Gastrocnemius medialis (tissue), 4 donors: Measurements from ENCODE around the gene WIZ. TPM values are rescaled to one million over a fixed set of nuclear protein-coding genes. Genes with fewer than 3 reads are reported as not detected.

Source experiments
- ATAC-seq, 2 donors: fragments of 150-250 bp; one replicate each; pipeline ENCODE4 v1.9.1; 2016
- DNase-seq, 2 donors: peaks; one replicate each; pipeline ENCODE4 v3.0.0-alpha.2; 2019
- H3K27ac ChIP-seq, 4 donors: fragments of 200-600 bp; sonication (generic); 1 replicate in 1 of 4; 2 replicates in 3 of 4; pipeline ENCODE4 v1.5.1; 2016 to 2018; ENCODE audit warnings: mild to moderate bottlenecking in 2 of 4, moderate library complexity in 1 of 4
- H3K27me3 ChIP-seq, 3 donors: fragments of 200-600 bp; sonication (generic) in 2 of 3; 1 replicate in 1 of 3; 2 replicates in 2 of 3; pipeline versions ENCODE4 v1.5.1 to v1.6.0; 2016 to 2019; ENCODE audit warnings: mild to moderate bottlenecking in 1 of 3, moderate library complexity in 1 of 3
- H3K36me3 ChIP-seq, 2 donors: fragments of 200-600 bp; sonication (generic) in 1 of 2; one replicate each; pipeline ENCODE4 v1.5.1; 2017 to 2018
- H3K4me1 ChIP-seq, 2 donors: fragments of 200-600 bp; sonication (generic) in 1 of 2; one replicate each; pipeline ENCODE4 v1.5.1; 2016 to 2017; ENCODE audit warnings: mild to moderate bottlenecking in 2 of 2
- H3K4me3 ChIP-seq, 4 donors: fragments of 200-600 bp; sonication (generic) in 3 of 4; 1 replicate in 1 of 4; 2 replicates in 3 of 4; pipeline ENCODE4 v1.5.1; 2016 to 2019; ENCODE audit warnings: mild to moderate bottlenecking in 2 of 4
- H3K9me3 ChIP-seq, 3 donors: fragments of 200-600 bp; sonication (generic) in 2 of 3; 1 replicate in 1 of 3; 2 replicates in 2 of 3; pipeline ENCODE4 v1.5.1; 2016 to 2019
- POLR2A ChIP-seq, 2 donors: fragments of 450-650 bp; IDR thresholded peaks; one replicate each; pipeline ENCODE4 v1.6.1; 2017; ENCODE audit warnings: antibody characterized with exemption in 2 of 2, mild to moderate bottlenecking in 2 of 2, moderate library complexity in 2 of 2
- in situ Hi-C, 4 donors: fragments of 200-750 bp; cut with MboI; loops; one replicate each; pipeline versions ENCODE4 v1.15.0 to v1.8.0; 2017; ENCODE audit warnings: low sequenced_read_pairs in 4 of 4
- intact Hi-C: fragments of 100-400 bp; cut with DNase I; formaldehyde crosslinking; loops from one replicate; pipeline ENCODE4 v1.15.1; 2023; ENCODE audit warnings: low total_unique reads
- total RNA-seq, 4 donors: library from RNA; depleted of rRNA; stranded (reverse); fragments of >200 nt; gene quantifications; one replicate each; pipeline versions ENCODE4 v1.1.0 to v1.2.3, GENCODE V29; 2016
- TF ChIP-seq, protein P1 (sequence below), 5 experiments: fragments of 450-650 bp in 3 of 5; fragments of 200-600 bp in 2 of 5; sonication (generic) in 2 of 5; IDR thresholded peaks in 4 of 5; conservative IDR thresholded peaks in 1 of 5; 1 replicate in 4 of 5; 2 replicates in 1 of 5; pipeline ENCODE4 v1.5.1; 2016 to 2019; ENCODE audit warnings: antibody characterized with exemption in 5 of 5, mild to moderate bottlenecking in 3 of 5, moderate library complexity in 3 of 5

Gene WIZ
- total RNA-seq, 4 donors from 2014 or later, result 28.0 to 40.6 (median 32.5) TPM

DNA sequence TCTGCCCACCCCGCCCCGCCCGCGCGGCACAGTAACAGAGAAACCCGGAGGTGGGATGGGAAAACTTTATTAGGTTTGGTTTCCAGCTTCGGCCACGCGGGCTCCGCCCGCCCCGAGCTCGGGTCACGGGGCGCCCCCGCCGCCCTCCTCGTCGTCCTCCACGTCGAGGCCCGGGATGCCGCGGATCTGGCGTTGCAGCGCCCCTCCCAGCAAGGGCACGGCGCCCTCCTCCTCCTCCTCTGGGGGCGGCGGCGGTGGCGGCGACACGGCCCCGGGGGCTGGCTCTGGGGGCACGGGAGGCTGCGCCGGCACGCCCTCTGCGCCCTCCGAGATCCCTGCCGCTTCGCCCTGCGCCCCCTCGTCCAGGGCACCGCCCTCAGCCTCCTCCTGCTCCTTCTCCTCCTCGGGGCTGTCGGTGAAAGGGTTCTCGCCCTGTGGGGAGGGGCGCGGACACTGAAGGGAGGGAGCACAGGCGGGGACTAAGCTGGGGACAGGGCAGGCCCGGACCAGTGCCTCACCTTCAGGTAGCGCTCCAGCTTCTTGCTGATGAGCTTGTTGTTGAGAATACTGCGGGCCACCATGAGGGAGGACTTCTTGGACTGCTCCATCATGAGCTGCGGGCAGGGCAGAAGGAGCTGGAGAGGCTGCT is 69.6 kb downstream of the WIZ start:
- H3K9me3 ChIP-seq, result no peaks in the 10 kb centered on the region
- TF ChIP-seq, protein P1, sequence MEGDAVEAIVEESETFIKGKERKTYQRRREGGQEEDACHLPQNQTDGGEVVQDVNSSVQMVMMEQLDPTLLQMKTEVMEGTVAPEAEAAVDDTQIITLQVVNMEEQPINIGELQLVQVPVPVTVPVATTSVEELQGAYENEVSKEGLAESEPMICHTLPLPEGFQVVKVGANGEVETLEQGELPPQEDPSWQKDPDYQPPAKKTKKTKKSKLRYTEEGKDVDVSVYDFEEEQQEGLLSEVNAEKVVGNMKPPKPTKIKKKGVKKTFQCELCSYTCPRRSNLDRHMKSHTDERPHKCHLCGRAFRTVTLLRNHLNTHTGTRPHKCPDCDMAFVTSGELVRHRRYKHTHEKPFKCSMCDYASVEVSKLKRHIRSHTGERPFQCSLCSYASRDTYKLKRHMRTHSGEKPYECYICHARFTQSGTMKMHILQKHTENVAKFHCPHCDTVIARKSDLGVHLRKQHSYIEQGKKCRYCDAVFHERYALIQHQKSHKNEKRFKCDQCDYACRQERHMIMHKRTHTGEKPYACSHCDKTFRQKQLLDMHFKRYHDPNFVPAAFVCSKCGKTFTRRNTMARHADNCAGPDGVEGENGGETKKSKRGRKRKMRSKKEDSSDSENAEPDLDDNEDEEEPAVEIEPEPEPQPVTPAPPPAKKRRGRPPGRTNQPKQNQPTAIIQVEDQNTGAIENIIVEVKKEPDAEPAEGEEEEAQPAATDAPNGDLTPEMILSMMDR (IDR thresholded peaks at IDR 0.05 in 4 of 5, conservative IDR thresholded peaks at IDR 0.05 in 1 of 5), result no peak
- no peak for TF ChIP-seq POLR2A (IDR thresholded peaks at IDR 0.05)
- no peaks in the 10 kb centered on the region for H3K27me3 ChIP-seq
- no peaks in the 10 kb centered on the region for H3K36me3 ChIP-seq
- peak overlapping the region; percentile 92 to 99 (median 96) for H3K27ac ChIP-seq
- DNase-seq (peak in 1 of 2 donors; percentile 38), ATAC-seq (no peak)
- in situ Hi-C loops (loop anchor here in 2 of 4 donors (10.0 to 25.0 kb wide), 2 partner anchors 55 to 182 kb away; no protein-coding TSS in a partner anchor), intact Hi-C loops (loop anchor here (1.0 to 5.0 kb wide), 5 partner anchors 38 to 177 kb away; partner anchors contain the start of genes AKAP8L and BRD4)
- peak overlapping the region; percentile 45 to 100 (median 72) for H3K4me3 ChIP-seq
- H3K4me1 ChIP-seq, result peaks cover 30 to 31% of the 10 kb centered on the region in 2 donors

DNA sequence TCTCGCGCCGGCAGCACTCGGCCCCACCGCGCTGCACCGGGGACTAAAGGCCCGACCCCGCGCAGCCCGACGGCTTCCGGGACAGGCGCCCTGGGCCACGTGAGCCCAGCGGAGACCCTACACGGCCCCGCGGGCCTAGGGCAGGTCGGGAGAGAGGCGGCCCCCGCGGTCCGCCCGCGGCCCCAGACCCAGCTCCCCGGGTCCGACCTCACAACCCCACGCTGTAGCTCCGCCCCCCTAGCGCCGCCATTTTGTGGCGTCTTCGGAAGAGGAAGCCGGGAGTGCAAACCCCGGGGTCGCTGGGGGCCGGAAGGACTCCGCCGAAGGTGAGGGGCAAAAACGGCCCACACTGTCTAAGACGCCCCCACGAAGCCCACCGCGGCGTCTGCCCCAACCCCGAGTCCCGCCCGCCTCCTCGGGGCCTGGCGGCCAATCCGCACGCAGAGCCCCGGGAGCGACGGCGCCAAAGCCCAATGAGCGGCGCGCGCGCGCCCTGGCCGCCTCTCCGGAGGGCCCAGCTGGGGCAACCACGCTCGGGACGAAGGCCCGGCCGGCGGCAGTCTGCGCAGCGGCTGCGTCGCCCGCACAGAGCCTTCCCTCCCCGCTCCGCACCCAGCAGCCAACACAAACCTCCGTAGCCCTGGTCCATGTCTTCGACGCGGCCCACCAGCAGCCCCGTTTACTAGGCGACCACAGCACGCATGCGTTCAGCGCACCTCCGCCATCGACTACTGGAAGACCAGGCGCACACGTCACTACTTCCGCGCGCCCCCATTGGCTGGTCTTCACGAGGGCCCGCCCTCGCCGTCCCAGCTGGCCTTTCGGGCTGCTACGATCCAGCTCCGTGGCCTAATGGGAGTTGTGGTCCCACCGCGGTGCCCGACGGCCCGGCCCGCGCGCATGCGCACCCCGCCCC is 70.4 kb downstream of the WIZ start, which contains the start of gene AKAP8:
AKAP8 (minus strand) TSS at position 705 of the 916 bp plus-strand sequence; CDS start at position 649, 56 bp downstream.
- peak; percentile 84 to 85 for ATAC-seq
- Histone ChIP-seq H3K4me3 (peak within 1 kb of the TSS; percentile 84 to 100 (median 88)), H3K36me3 (no peaks in the 10 kb centered on the region), H3K9me3 (no peaks in the 10 kb centered on the region), H3K27me3 (no peaks in the 10 kb centered on the region), H3K27ac (peak within 1 kb of the TSS; percentile 92 to 99 (median 96)), H3K4me1 (peaks cover 38 to 39% of the 10 kb centered on the region in 2 donors)
- TF ChIP-seq, protein P1 (IDR thresholded peaks at IDR 0.05 in 4 of 5, conservative IDR thresholded peaks at IDR 0.05 in 1 of 5), result no peak
- TF ChIP-seq POLR2A (IDR thresholded peaks at IDR 0.05), result peak; percentile 67 to 78
- peak; percentile 97 to 99 for DNase-seq
- intact Hi-C loops (loop anchor here (1.0 to 5.0 kb wide), 5 partner anchors 39 to 178 kb away; partner anchors contain the start of genes AKAP8L and BRD4), in situ Hi-C loops (loop anchor here in 2 of 4 donors (10.0 to 25.0 kb wide), 2 partner anchors 55 to 183 kb away; no protein-coding TSS in a partner anchor)

DNA sequence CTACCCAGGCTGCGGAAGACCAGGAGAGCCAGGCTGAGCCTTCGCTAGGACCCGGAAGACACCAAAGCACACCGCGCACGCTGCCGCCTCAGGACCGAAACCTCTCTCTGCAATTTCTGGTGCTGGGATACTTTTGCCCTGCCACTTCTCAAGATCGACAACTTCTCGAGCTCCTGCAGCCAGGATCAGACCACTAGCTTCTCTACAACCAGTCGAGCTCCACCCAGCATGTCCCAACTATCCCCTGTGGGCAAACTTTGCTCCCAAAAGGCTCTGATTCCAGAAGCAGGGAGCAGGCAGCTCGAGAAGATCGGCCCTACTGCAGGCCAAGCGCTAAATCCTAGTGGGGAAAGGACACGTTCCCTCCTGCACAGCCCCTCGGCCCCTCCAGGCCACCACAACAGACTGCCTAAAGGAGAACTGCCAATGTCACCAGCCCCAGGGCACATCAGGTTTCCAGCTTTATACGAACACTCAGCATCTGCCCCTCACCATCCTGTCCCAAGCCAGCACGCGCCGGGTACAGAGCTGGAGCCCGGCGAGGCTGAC is 71.1 kb downstream of the WIZ start:
- TF ChIP-seq, protein P1 (IDR thresholded peaks at IDR 0.05 in 4 of 5, conservative IDR thresholded peaks at IDR 0.05 in 1 of 5), result no peak
- TF ChIP-seq POLR2A (IDR thresholded peaks at IDR 0.05), result no peak
- intact Hi-C loops, result loop anchor here (1.0 to 5.0 kb wide), 5 partner anchors 40 to 179 kb away; partner anchors contain the start of genes AKAP8L and BRD4
- ATAC-seq (peak; percentile 14 to 30), DNase-seq (peak; percentile 31 to 60)
- Histone ChIP-seq H3K9me3 (no peaks in the 10 kb centered on the region), H3K36me3 (peaks cover 0 to 4% of the 10 kb centered on the region in 2 donors), H3K4me1 (peaks cover 45 to 46% of the 10 kb centered on the region in 2 donors), H3K27me3 (no peaks in the 10 kb centered on the region), H3K4me3 (peak overlapping the region; percentile 84 to 100 (median 88)), H3K27ac (peak overlapping the region; percentile 92 to 99 (median 96))
- in situ Hi-C loops, result loop anchor here in 2 of 4 donors (10.0 to 25.0 kb wide), 2 partner anchors 56 to 184 kb away; no protein-coding TSS in a partner anchor
